Panc1 (cell line): ENCODE data around the gene NFX1. TPM values are rescaled to one million over a fixed set of nuclear protein-coding genes. Genes with fewer than 3 reads are reported as not detected.
A peak's percentile ranks its signal among the peaks of the same experiment; 100 is the strongest.

Experiments
- ATAC-seq: fragments of 200-7000 bp; cut with Tn5 transposase; 2 replicates; pipeline ENCODE4 v1.9.1; 2020; ENCODE audit warnings: mild to moderate bottlenecking, moderate library complexity
- BruUV-seq: library from RNA; stranded (reverse); fragments of 400-500 nt; replicated peaks from 2 replicates; lab custom pipeline; 2021; lab: Mats Ljungman, UMichigan
- CTCF ChIA-PET: fragments of 300-600 bp; sonication (Branson Sonifier 250); formaldehyde crosslinking; loops from one replicate; lab custom pipeline; 2022; ENCODE audit warnings: antibody characterized with exemption; lab: Charles Lee
- POLR2A ChIA-PET: fragments of 300-600 bp; sonication (Branson Sonifier 250); formaldehyde crosslinking; loops from one replicate; lab custom pipeline; 2022; ENCODE audit warnings: antibody characterized with exemption; lab: Charles Lee
- DNase-seq: peaks from one replicate; pipeline ENCODE4 v3.0.0-alpha.2; 2010; ENCODE audit warnings: low read depth, low spot score
- H3K27ac ChIP-seq: 2 replicates; pipeline ENCODE4 v1.5.1; 2011; ENCODE audit warnings: mild to moderate bottlenecking, low read length, inconsistent platforms
- H3K27me3 ChIP-seq: fragments of 200-500 bp; sonication (Bioruptor generic); 2 replicates; pipeline ENCODE4 v1.6.0; 2014; ENCODE audit warnings: low read length, inconsistent platforms; ENCODE audit not compliant: control insufficient read depth, insufficient read depth
- H3K36me3 ChIP-seq: fragments of 200-500 bp; sonication (Bioruptor generic); 2 replicates; pipeline ENCODE4 v1.5.1; 2014; ENCODE audit warnings: inconsistent platforms, mild to moderate bottlenecking, low read length, moderate library complexity; ENCODE audit not compliant: control insufficient read depth, insufficient read depth
- H3K4me1 ChIP-seq: 2 replicates; pipeline ENCODE4 v1.5.1; 2011; ENCODE audit warnings: inconsistent platforms, mild to moderate bottlenecking, low read length, moderate library complexity; ENCODE audit not compliant: control insufficient read depth, insufficient read depth
- H3K4me3 ChIP-seq, 2 experiments: 2 replicates each; pipeline ENCODE4 v1.5.1; 2011 to 2012; ENCODE audit warnings: low read depth in 2 of 2, low read length in 2 of 2, mild to moderate bottlenecking in 2 of 2, inconsistent platforms in 1 of 2, moderate library complexity in 1 of 2
- H3K9me3 ChIP-seq: fragments of 200-500 bp; sonication (Bioruptor generic); 2 replicates; pipeline ENCODE4 v1.5.1; 2014; ENCODE audit warnings: low read depth, mild to moderate bottlenecking, inconsistent platforms, low read length, moderate library complexity; ENCODE audit not compliant: control insufficient read depth, insufficient read depth
- POLR2AphosphoS5 ChIP-seq: IDR thresholded peaks from 2 replicates; pipeline ENCODE4 v1.6.1; 2012; ENCODE audit warnings: mild to moderate bottlenecking, low read depth, low read length, moderate library complexity
- REST ChIP-seq, 2 experiments: IDR thresholded peaks; 2 replicates each; pipeline ENCODE4 v1.6.1; 2011 to 2012; ENCODE audit warnings: low read depth in 2 of 2, control low read depth in 1 of 2, low read length in 1 of 2, mild to moderate bottlenecking in 1 of 2, moderate library complexity in 1 of 2; ENCODE audit not compliant: insufficient read depth in 1 of 2
- SIN3A ChIP-seq: IDR thresholded peaks from 2 replicates; pipeline ENCODE4 v1.6.1; 2012; ENCODE audit warnings: low read depth, mild to moderate bottlenecking, low read length, moderate library complexity, borderline replicate concordance; ENCODE audit not compliant: insufficient read depth
- TCF7L2 ChIP-seq: IDR thresholded peaks from 2 replicates; pipeline ENCODE4 v1.6.1; 2011; ENCODE audit warnings: mild to moderate bottlenecking, low read depth, low read length, inconsistent platforms
- in situ Hi-C: cut with HindIII; loops from 2 replicates; pipeline ENCODE4 v1.10.0; 2016; ENCODE audit warnings: low sequenced_read_pairs, low pct_unique_long_range_greater_than_20kb
- intact Hi-C: fragments of 100-400 bp; cut with micrococcal nuclease; formaldehyde crosslinking; loops from one replicate; pipeline ENCODE4 v1.10.0; 2022; ENCODE audit not compliant: unreplicated experiment
- total RNA-seq: library from RNA; stranded (reverse); gene quantifications from one replicate; pipeline ENCODE4 v1.2.1, GENCODE V29; 2021; ENCODE audit not compliant: unreplicated experiment
- TF ChIP-seq, protein P1 (sequence below): fragments of 450-650 bp; IDR thresholded peaks from 2 replicates; pipeline ENCODE4 v1.5.1; 2017; ENCODE audit warnings: mild to moderate bottlenecking

NFX1 gene
- total RNA-seq, 1 experiment from 2014 or later, result 38.1 TPM

GRCh38 chr9:33291031-33291397 is 698 bp downstream of the NFX1 start:
- no peaks in the 10 kb centered on the region for H3K9me3 ChIP-seq
- intact Hi-C loops, result no loop called here

GRCh38 chr9:33291901-33292300 is 1.6 kb downstream of the NFX1 start:
- DNase-seq, result no peak
- no peak for ATAC-seq
- ChIA-PET POLR2A (no interaction called here), CTCF (no interaction called here)
- Histone ChIP-seq H3K27me3 (no peaks in the 10 kb centered on the region), H3K27ac (0 out of 2 replicates have a peak overlapping the region, but pooled peaks have one; percentile 10), H3K4me3 (no peak overlapping the region), H3K4me1 (peaks cover 30% of the 10 kb centered on the region), H3K36me3 (peaks cover 27% of the 10 kb centered on the region), H3K9me3 (no peaks in the 10 kb centered on the region)
- intact Hi-C loops, result no loop called here
- no TSS peak for BruUV-seq
- in situ Hi-C loops, result no loop called here
- TF ChIP-seq, protein P1, sequence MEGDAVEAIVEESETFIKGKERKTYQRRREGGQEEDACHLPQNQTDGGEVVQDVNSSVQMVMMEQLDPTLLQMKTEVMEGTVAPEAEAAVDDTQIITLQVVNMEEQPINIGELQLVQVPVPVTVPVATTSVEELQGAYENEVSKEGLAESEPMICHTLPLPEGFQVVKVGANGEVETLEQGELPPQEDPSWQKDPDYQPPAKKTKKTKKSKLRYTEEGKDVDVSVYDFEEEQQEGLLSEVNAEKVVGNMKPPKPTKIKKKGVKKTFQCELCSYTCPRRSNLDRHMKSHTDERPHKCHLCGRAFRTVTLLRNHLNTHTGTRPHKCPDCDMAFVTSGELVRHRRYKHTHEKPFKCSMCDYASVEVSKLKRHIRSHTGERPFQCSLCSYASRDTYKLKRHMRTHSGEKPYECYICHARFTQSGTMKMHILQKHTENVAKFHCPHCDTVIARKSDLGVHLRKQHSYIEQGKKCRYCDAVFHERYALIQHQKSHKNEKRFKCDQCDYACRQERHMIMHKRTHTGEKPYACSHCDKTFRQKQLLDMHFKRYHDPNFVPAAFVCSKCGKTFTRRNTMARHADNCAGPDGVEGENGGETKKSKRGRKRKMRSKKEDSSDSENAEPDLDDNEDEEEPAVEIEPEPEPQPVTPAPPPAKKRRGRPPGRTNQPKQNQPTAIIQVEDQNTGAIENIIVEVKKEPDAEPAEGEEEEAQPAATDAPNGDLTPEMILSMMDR, result no peak
- TF ChIP-seq TCF7L2 (no peak), REST (IDR thresholded peaks at IDR 0.05; ENCODE audit: insufficient read depth in 1 of 2, low read depth in 2 of 2, low read length in 1 of 2) (no peak), SIN3A (no peak), POLR2AphosphoS5 (no peak)

More at GRCh38 chr9:33291031-33291397, 698 bp downstream of the NFX1 start:
- ChIA-PET POLR2A (interaction anchor here (0.6 kb wide), 1 partner anchor 183 kb away, joined by 3 read pairs; the partner anchor contains the start of gene NOL6), CTCF (no interaction called here)
- H3K36me3 ChIP-seq, result peaks cover 21% of the 10 kb centered on the region; the same call in 1 of the 2 replicates
- no peak for DNase-seq
- in situ Hi-C loops, result no loop called here
- no TSS peak for BruUV-seq
- peaks cover 30% of the 10 kb centered on the region for H3K4me1 ChIP-seq
- H3K27ac ChIP-seq, result peak overlapping the region; percentile 99
- TF ChIP-seq, protein P1, result no peak
- no peak for TF ChIP-seq REST (IDR thresholded peaks at IDR 0.05; ENCODE audit: insufficient read depth in 1 of 2, low read depth in 2 of 2, low read length in 1 of 2)
- TF ChIP-seq SIN3A, result no peak
- TF ChIP-seq POLR2AphosphoS5, result no peak
- TF ChIP-seq TCF7L2, result no peak
- H3K27me3 ChIP-seq, result no peaks in the 10 kb centered on the region
- H3K4me3 ChIP-seq, result peak overlapping the region; percentile 60 to 91
- ATAC-seq, result no peak
